Measurements from ENCODE around the gene ATPAF1. TPM values are rescaled to one million over a fixed set of nuclear protein-coding genes. Genes with fewer than 3 reads are reported as not detected.

ATPAF1 gene
- total and polyA plus RNA-seq, 9 of the 15 experiments (the other 6 are each of a cell fraction or from before 2014, with no cell fraction given) = 6.3 to 56.2 (median 27.4) TPM

GRCh38 chr1:46616277-46617107, 51.7 kb downstream of the ATPAF1 start, which contains the start of gene MOB3C (continued):
- TF ChIP-seq MGA (IDR thresholded peaks at IDR 0.05) (peak; percentile 73), ZFP36 (IDR thresholded peaks at IDR 0.05; ENCODE audit: low read depth, low read length, partially characterized antibody) (no peak), SAFB (IDR thresholded peaks at IDR 0.05; ENCODE audit: borderline replicate concordance, low read depth, low read length) (peak; percentile 53; the same call in 1 of the 2 replicates), JUND (IDR thresholded peaks at IDR 0.05; ENCODE audit: borderline replicate concordance, low read depth, low read length) (0 out of 2 replicates have a peak, but pooled peaks have one; percentile 8), JUND (tag; IDR thresholded peaks at IDR 0.05; ENCODE audit: borderline replicate concordance, low read depth, low read length) (no peak), IRF2 (CRISPR knock-in tag; IDR thresholded peaks at IDR 0.05) (peak; percentile 97), SREBF2 (CRISPR knock-in tag; IDR thresholded peaks at IDR 0.05) (no peak), ZNF592 (IDR thresholded peaks at IDR 0.05) (peak; percentile 55; the same call in 1 of the 2 replicates)

Data from K562 (cell line).